ENCODE data around the gene UCN. TPM values are rescaled to one million over a fixed set of nuclear protein-coding genes. Genes with fewer than 3 reads are reported as not detected.

The UCN gene
- total RNA-seq, 1 experiment from 2014 or later = 1.5 TPM

- no peaks in the 10 kb centered on the region for H3K9me3 ChIP-seq (ENCODE audit: control insufficient read depth, low read depth, low read length)
- H3K27ac Mint-ChIP-seq = no peak overlapping the region
- H3K79me1 ChIP-seq (ENCODE audit: insufficient read depth, low read depth, low read length, poor library complexity, severe bottlenecking) = no peaks in the 10 kb centered on the region
- H3K9me3 Mint-ChIP-seq = no peaks in the 10 kb centered on the region
- peaks cover 53% of the 10 kb centered on the region for H3K27me3 Mint-ChIP-seq (ENCODE audit: low read depth)
- no peak overlapping the region for H3K9ac ChIP-seq (ENCODE audit: extremely low read depth, insufficient read length, low read length)
- H4K8ac ChIP-seq (replicated peaks; ENCODE audit: insufficient read length, low read depth, low read length) = no peak overlapping the region
- no peak overlapping the region for H4K91ac ChIP-seq (ENCODE audit: insufficient read length, low read depth, low read length)
- no peak overlapping the region for H4K5ac ChIP-seq (ENCODE audit: insufficient read length, low read depth, low read length)
- peaks cover 13% of the 10 kb centered on the region; the same call in 1 of the 2 replicates for H3K4me1 ChIP-seq (ENCODE audit: insufficient read depth, low read length)
- no peak overlapping the region for H2BK20ac ChIP-seq (ENCODE audit: low read depth, low read length, poor library complexity, severe bottlenecking)
- no peak for DNase-seq
- no peak overlapping the region for H2AK5ac ChIP-seq (ENCODE audit: insufficient read length, low read length)
- H3K23ac ChIP-seq (ENCODE audit: insufficient read length, low read depth, low read length) = no peak overlapping the region
- no peak overlapping the region for H2BK5ac ChIP-seq (ENCODE audit: insufficient read length, low read length)
- H2BK15ac ChIP-seq (ENCODE audit: low read depth, low read length) = no peak overlapping the region
- H3T11ph ChIP-seq (ENCODE audit: low read length) = no peak overlapping the region
- no peaks in the 10 kb centered on the region for H4K20me1 ChIP-seq (ENCODE audit: control insufficient read depth, insufficient read depth, insufficient read length)
- H2BK12ac ChIP-seq (ENCODE audit: insufficient read length, low read depth, low read length) = no peak overlapping the region
- H3K4me3 Mint-ChIP-seq = no peak overlapping the region
- no peaks in the 10 kb centered on the region for H3K36me3 Mint-ChIP-seq (ENCODE audit: insufficient read depth in 1 of 3, low read depth in 3 of 3)
- no peak overlapping the region for H3K14ac ChIP-seq (ENCODE audit: insufficient read depth, low read length)
- no peak overlapping the region for H3K4me2 ChIP-seq (ENCODE audit: insufficient read depth, insufficient read length, low read length)
- no peak overlapping the region for H3K27ac ChIP-seq (ENCODE audit: insufficient read length, low read depth, low read length)
- H2BK120ac ChIP-seq (ENCODE audit: low read depth, low read length, poor library complexity, severe bottlenecking) = no peak overlapping the region
- no peak overlapping the region for H3K18ac ChIP-seq (ENCODE audit: insufficient read length, low read depth, low read length)
- no peak overlapping the region for H2AFZ ChIP-seq (ENCODE audit: low read length)
- peaks cover 6% of the 10 kb centered on the region for H3K23me2 ChIP-seq (ENCODE audit: insufficient read length, low read depth, low read length, poor library complexity, severe bottlenecking)
- H3K4me1 Mint-ChIP-seq = peaks cover 51 to 56% of the 10 kb centered on the region in 2 experiments
- no peak for TF ChIP-seq CTCF (conservative IDR thresholded peaks at IDR 0.05)
- no peak overlapping the region for H3K4ac ChIP-seq (ENCODE audit: low read depth, low read length)
- WGBS (ENCODE audit: extremely low coverage, insufficient read length, low lambda C conversion rate) = no CpG with 5 or more reads among the region's 3 CpGs
- H3K79me2 ChIP-seq (ENCODE audit: insufficient read depth, low read length) = no peaks in the 10 kb centered on the region
- no peak overlapping the region for H3K56ac ChIP-seq (ENCODE audit: insufficient read length, low read depth, low read length)
- no peaks in the 10 kb centered on the region for H3K27me3 ChIP-seq (ENCODE audit: insufficient read depth, low read length)
Observed at GRCh38 chr2:27280826-27281225, 27.4 kb downstream of the UCN start.

Data from H9 (cell line).